Endothelial cell of umbilical vein (primary cell): ENCODE data around the gene PKD2. TPM values are rescaled to one million over a fixed set of nuclear protein-coding genes. Genes with fewer than 3 reads are reported as not detected.

Source experiments
- BruUV-seq: library from RNA; stranded (reverse); fragments of 400-500 nt; replicated peaks from 2 replicates; lab custom pipeline; 2021; lab: Mats Ljungman, UMichigan
- CTCF ChIA-PET: fragments of 300-600, 350-600 bp; sonication (Branson Sonifier 250); formaldehyde crosslinking; loops from one replicate; lab custom pipeline; 2021; ENCODE audit warnings: antibody characterized with exemption, inconsistent platforms; lab: Charles Lee
- POLR2A ChIA-PET: fragments of 300-600, 350-600 bp; sonication (Branson Sonifier 250); formaldehyde crosslinking; loops from one replicate; lab custom pipeline; 2021; ENCODE audit warnings: antibody characterized with exemption, inconsistent platforms; lab: Charles Lee
- DNase-seq: peaks from one replicate; pipeline ENCODE4 v3.0.0-alpha.2; 2011; ENCODE audit warnings: low read depth, low spot score
- FAIRE-seq: peaks from 2 replicates; lab custom pipeline; 2011; peaks lifted over from hg19 to GRCh38; lab: Jason Lieb, UNC
- H2AFZ ChIP-seq: 2 replicates; pipeline ENCODE4 v1.6.0; 2012; ENCODE audit warnings: low read depth, low read length, control low read depth, inconsistent platforms
- H3K27ac ChIP-seq: 2 replicates; pipeline ENCODE4 v1.5.1; 2011; ENCODE audit warnings: low read depth, mild to moderate bottlenecking, control low read depth, low read length, moderate library complexity; ENCODE audit not compliant: insufficient read depth
- H3K27me3 ChIP-seq, 2 experiments: 2 replicates each; pipeline versions ENCODE4 v1.6.0 to v1.6.1; 2011; ENCODE audit warnings: low read length in 2 of 2, mixed read lengths in 1 of 2; ENCODE audit not compliant: control insufficient read depth in 2 of 2, insufficient read depth in 2 of 2
- H3K36me3 ChIP-seq, 2 experiments: 2 replicates in 1 of 2; 3 replicates in 1 of 2; pipeline ENCODE4 v1.5.1; 2011; ENCODE audit warnings: low read length in 2 of 2, mild to moderate bottlenecking in 1 of 2, moderate library complexity in 1 of 2; ENCODE audit not compliant: control insufficient read depth in 2 of 2, insufficient read depth in 2 of 2; ENCODE audit errors: extremely low read depth in 1 of 2
- H3K4me1 ChIP-seq: 3 replicates; pipeline ENCODE4 v1.5.1; 2011; ENCODE audit warnings: mild to moderate bottlenecking, low read length; ENCODE audit not compliant: control insufficient read depth, insufficient read depth; ENCODE audit errors: extremely low read depth
- H3K4me2 ChIP-seq: 2 replicates; pipeline ENCODE4 v1.6.1; 2011; ENCODE audit warnings: low read length, control low read depth, mixed read lengths; ENCODE audit not compliant: insufficient read depth
- H3K4me3 ChIP-seq, 3 experiments: fragments of 200-600 bp in 1 of 3; sonication (generic), shearing (Covaris generic) in 1 of 3; replicated peaks in 1 of 3; 2 replicates each; pipeline ENCODE4 v1.5.1; 2011 to 2016; ENCODE audit warnings: control low read depth in 3 of 3, low read length in 3 of 3, mild to moderate bottlenecking in 2 of 3, inconsistent platforms in 1 of 3, low read depth in 1 of 3, moderate library complexity in 1 of 3; ENCODE audit not compliant: insufficient read depth in 1 of 3
- H3K79me2 ChIP-seq: 2 replicates; pipeline ENCODE4 v1.6.0; 2012; ENCODE audit warnings: low read length, inconsistent platforms; ENCODE audit not compliant: control insufficient read depth, insufficient read depth
- H3K9ac ChIP-seq: replicated peaks from 2 replicates; pipeline ENCODE3; 2011; ENCODE audit warnings: low read length, control low read depth; ENCODE audit not compliant: insufficient read depth; ENCODE audit errors: extremely low read depth
- H3K9me1 ChIP-seq: replicated peaks from 3 replicates; pipeline ENCODE4 v1.6.0; 2011; ENCODE audit warnings: mild to moderate bottlenecking, low read length; ENCODE audit not compliant: control insufficient read depth, insufficient read depth; ENCODE audit errors: extremely low read depth
- H3K9me3 ChIP-seq: replicated peaks from 2 replicates; pipeline ENCODE4 v1.5.1; 2012; ENCODE audit warnings: low read length, inconsistent platforms; ENCODE audit not compliant: control insufficient read depth, insufficient read depth
- H4K20me1 ChIP-seq: replicated peaks from 2 replicates; pipeline ENCODE3; 2011; ENCODE audit warnings: mild to moderate bottlenecking, low read length; ENCODE audit not compliant: control insufficient read depth, insufficient read depth; ENCODE audit errors: extremely low read depth
- EZH2 ChIP-seq: IDR thresholded peaks from 2 replicates; pipeline ENCODE4 v1.6.1; 2012; ENCODE audit warnings: borderline replicate concordance, low read depth, mild to moderate bottlenecking, moderate library complexity, low read length, inconsistent platforms; ENCODE audit not compliant: severe bottlenecking
- FOS ChIP-seq: IDR thresholded peaks from 2 replicates; pipeline ENCODE4 v1.6.1; 2011; ENCODE audit warnings: mild to moderate bottlenecking, low read length, moderate library complexity, borderline replicate concordance; ENCODE audit not compliant: insufficient read depth
- GATA2 ChIP-seq: IDR thresholded peaks from 2 replicates; pipeline ENCODE4 v1.7.0; 2011; ENCODE audit warnings: low read depth, mild to moderate bottlenecking, moderate library complexity, mixed read lengths, low read length; ENCODE audit not compliant: insufficient read length, insufficient read depth
- JUN ChIP-seq: IDR thresholded peaks from 2 replicates; pipeline ENCODE4 v1.6.1; 2011; ENCODE audit warnings: borderline replicate concordance, low read depth; ENCODE audit not compliant: insufficient read length, insufficient read depth
- MYC ChIP-seq: IDR thresholded peaks from one replicate; pipeline ENCODE4 v1.6.1; 2011; ENCODE audit warnings: mild to moderate bottlenecking, low read depth, low read length
- POLR2A ChIP-seq: IDR thresholded peaks from 2 replicates; pipeline ENCODE4 v1.6.1; 2012; ENCODE audit warnings: low read depth, mild to moderate bottlenecking, control low read depth, low read length
- POLR2AphosphoS5 ChIP-seq: IDR thresholded peaks from 2 replicates; pipeline ENCODE4 v1.6.1; 2012; ENCODE audit warnings: low read depth, mild to moderate bottlenecking, control low read depth, low read length, moderate library complexity; ENCODE audit not compliant: insufficient read depth
- dilution Hi-C: fragments of 300-500 bp; cut with MboI; formaldehyde crosslinking; loops from one replicate; pipeline ENCODE4 v1.15.0; 2019; ENCODE audit warnings: low sequenced_read_pairs; ENCODE audit not compliant: extremely low pct_ligation_motif_present
- intact Hi-C: fragments of 100-400 bp; cut with micrococcal nuclease; formaldehyde crosslinking; loops from one replicate; pipeline ENCODE4 v1.10.0; 2022
- polyA plus RNA-seq, 4 experiments: library from polyadenylated mRNA; depleted of rRNA in 3 of 4; stranded (reverse) in 3 of 4; unstranded in 1 of 4; fragments of >200 nt; gene quantifications; 2 replicates each; pipeline versions ENCODE4 v1.2.1 to v1.2.3, GENCODE V29; 2011 to 2012; ENCODE audit warnings: missing spikeins in 1 of 4
- total RNA-seq: library from RNA; stranded (reverse); gene quantifications from 2 replicates; pipeline ENCODE4 v1.2.3, GENCODE V29; 2021
- TF ChIP-seq, protein P1 (sequence below), 2 donors: IDR thresholded peaks; 1 replicate in 1 of 2; 2 replicates in 1 of 2; pipeline ENCODE4 v1.5.1; 2011; ENCODE audit warnings: low read length in 2 of 2, mild to moderate bottlenecking in 2 of 2, moderate library complexity in 2 of 2, control low read depth in 1 of 2, inconsistent platforms in 1 of 2, low read depth in 1 of 2; ENCODE audit not compliant: insufficient read depth in 1 of 2; ENCODE audit errors: extremely low read depth in 1 of 2
- TF ChIP-seq, protein P2 (sequence below): IDR thresholded peaks from 2 replicates; pipeline ENCODE4 v1.6.1; 2011; ENCODE audit not compliant: insufficient read depth, insufficient read length

PKD2 gene
- total and polyA plus RNA-seq, 2 donors (not counting 3 experiments of a cell fraction or from before 2014, with no cell fraction given) = 23.1 to 27.0 TPM

DNA sequence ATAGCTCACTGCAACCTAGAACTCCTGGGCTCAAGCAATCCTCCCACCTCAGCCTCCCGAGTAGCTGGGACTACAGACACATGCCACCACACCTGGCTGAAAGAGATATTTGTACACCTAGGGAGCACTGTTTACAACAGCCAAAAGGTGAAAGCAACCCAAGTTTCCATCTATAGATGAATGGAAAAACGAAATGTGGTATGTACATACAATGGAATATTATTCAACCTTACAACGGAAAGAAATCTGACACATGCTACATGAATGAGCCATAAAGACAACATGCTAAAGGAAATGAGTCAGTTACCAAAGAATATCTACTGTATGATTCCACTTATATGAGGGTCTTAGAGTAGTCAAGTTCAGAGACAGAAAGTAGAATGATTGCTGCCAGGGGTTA lies 98.8 kb downstream of the PKD2 start:
- no TSS peak for BruUV-seq
- no peaks in the 10 kb centered on the region for H4K20me1 ChIP-seq
- POLR2A ChIA-PET = no interaction called here
- TF ChIP-seq POLR2A (peak; percentile 53), MYC (no peak), POLR2AphosphoS5 (peak; percentile 71), EZH2 (no peak), JUN (peak; percentile 100), FOS (peak; percentile 95), GATA2 (peak; percentile 33)
- TF ChIP-seq, protein P1, sequence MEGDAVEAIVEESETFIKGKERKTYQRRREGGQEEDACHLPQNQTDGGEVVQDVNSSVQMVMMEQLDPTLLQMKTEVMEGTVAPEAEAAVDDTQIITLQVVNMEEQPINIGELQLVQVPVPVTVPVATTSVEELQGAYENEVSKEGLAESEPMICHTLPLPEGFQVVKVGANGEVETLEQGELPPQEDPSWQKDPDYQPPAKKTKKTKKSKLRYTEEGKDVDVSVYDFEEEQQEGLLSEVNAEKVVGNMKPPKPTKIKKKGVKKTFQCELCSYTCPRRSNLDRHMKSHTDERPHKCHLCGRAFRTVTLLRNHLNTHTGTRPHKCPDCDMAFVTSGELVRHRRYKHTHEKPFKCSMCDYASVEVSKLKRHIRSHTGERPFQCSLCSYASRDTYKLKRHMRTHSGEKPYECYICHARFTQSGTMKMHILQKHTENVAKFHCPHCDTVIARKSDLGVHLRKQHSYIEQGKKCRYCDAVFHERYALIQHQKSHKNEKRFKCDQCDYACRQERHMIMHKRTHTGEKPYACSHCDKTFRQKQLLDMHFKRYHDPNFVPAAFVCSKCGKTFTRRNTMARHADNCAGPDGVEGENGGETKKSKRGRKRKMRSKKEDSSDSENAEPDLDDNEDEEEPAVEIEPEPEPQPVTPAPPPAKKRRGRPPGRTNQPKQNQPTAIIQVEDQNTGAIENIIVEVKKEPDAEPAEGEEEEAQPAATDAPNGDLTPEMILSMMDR (IDR thresholded peaks at IDR 0.05; ENCODE audit: extremely low read depth in 1 of 2, insufficient read depth in 1 of 2, low read depth in 1 of 2, low read length in 2 of 2) = no peak
- TF ChIP-seq, protein P2, sequence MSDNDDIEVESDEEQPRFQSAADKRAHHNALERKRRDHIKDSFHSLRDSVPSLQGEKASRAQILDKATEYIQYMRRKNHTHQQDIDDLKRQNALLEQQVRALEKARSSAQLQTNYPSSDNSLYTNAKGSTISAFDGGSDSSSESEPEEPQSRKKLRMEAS = no peak
- no peaks in the 10 kb centered on the region for H3K9me3 ChIP-seq
- no peak overlapping the region for H3K4me3 ChIP-seq
- dilution Hi-C loops (no loop called here), intact Hi-C loops (loop anchor here (2.0 to 10.0 kb wide), 7 partner anchors 33 to 489 kb away; partner anchors contain the start of genes HERC3, HERC5, PKD2 and PPM1K)
- peaks cover 37% of the 10 kb centered on the region for H3K4me1 ChIP-seq
- H3K9me1 ChIP-seq = no peaks in the 10 kb centered on the region
- peak overlapping the region; percentile 79 for H3K4me2 ChIP-seq
- CTCF ChIA-PET = interaction anchor here (1.4 kb wide), 1 partner anchor 16 kb away, joined by 3 read pairs; no protein-coding TSS in a partner anchor
- FAIRE-seq = peak; percentile 83
- H3K27me3 ChIP-seq = no peaks in the 10 kb centered on the region
- DNase-seq = peak; percentile 90
- peak overlapping the region; percentile 24 for H3K9ac ChIP-seq
- no peaks in the 10 kb centered on the region for H3K36me3 ChIP-seq
- no peaks in the 10 kb centered on the region for H3K79me2 ChIP-seq
- peak overlapping the region; percentile 34 for H2AFZ ChIP-seq
- peak overlapping the region; percentile 93 for H3K27ac ChIP-seq
